Endothelial cell of umbilical vein (primary cell): ENCODE data around the gene COL9A3. TPM values are rescaled to one million over a fixed set of nuclear protein-coding genes. Genes with fewer than 3 reads are reported as not detected.

Experiments
- BruUV-seq: library from RNA; stranded (reverse); fragments of 400-500 nt; replicated peaks from 2 replicates; lab custom pipeline; 2021; lab: Mats Ljungman, UMichigan
- CTCF ChIA-PET: fragments of 300-600, 350-600 bp; sonication (Branson Sonifier 250); formaldehyde crosslinking; loops from one replicate; lab custom pipeline; 2021; ENCODE audit warnings: antibody characterized with exemption, inconsistent platforms; lab: Charles Lee
- POLR2A ChIA-PET: fragments of 300-600, 350-600 bp; sonication (Branson Sonifier 250); formaldehyde crosslinking; loops from one replicate; lab custom pipeline; 2021; ENCODE audit warnings: antibody characterized with exemption, inconsistent platforms; lab: Charles Lee
- DNase-seq: peaks from one replicate; pipeline ENCODE4 v3.0.0-alpha.2; 2011; ENCODE audit warnings: low read depth, low spot score
- FAIRE-seq: peaks from 2 replicates; lab custom pipeline; 2011; peaks lifted over from hg19 to GRCh38; lab: Jason Lieb, UNC
- H2AFZ ChIP-seq: 2 replicates; pipeline ENCODE4 v1.6.0; 2012; ENCODE audit warnings: low read depth, low read length, control low read depth, inconsistent platforms
- H3K27ac ChIP-seq: 2 replicates; pipeline ENCODE4 v1.5.1; 2011; ENCODE audit warnings: low read depth, mild to moderate bottlenecking, control low read depth, low read length, moderate library complexity; ENCODE audit not compliant: insufficient read depth
- H3K27me3 ChIP-seq, 2 experiments: 2 replicates each; pipeline versions ENCODE4 v1.6.0 to v1.6.1; 2011; ENCODE audit warnings: low read length in 2 of 2, mixed read lengths in 1 of 2; ENCODE audit not compliant: control insufficient read depth in 2 of 2, insufficient read depth in 2 of 2
- H3K36me3 ChIP-seq, 2 experiments: 2 replicates in 1 of 2; 3 replicates in 1 of 2; pipeline ENCODE4 v1.5.1; 2011; ENCODE audit warnings: low read length in 2 of 2, mild to moderate bottlenecking in 1 of 2, moderate library complexity in 1 of 2; ENCODE audit not compliant: control insufficient read depth in 2 of 2, insufficient read depth in 2 of 2; ENCODE audit errors: extremely low read depth in 1 of 2
- H3K4me1 ChIP-seq: 3 replicates; pipeline ENCODE4 v1.5.1; 2011; ENCODE audit warnings: mild to moderate bottlenecking, low read length; ENCODE audit not compliant: control insufficient read depth, insufficient read depth; ENCODE audit errors: extremely low read depth
- H3K4me2 ChIP-seq: 2 replicates; pipeline ENCODE4 v1.6.1; 2011; ENCODE audit warnings: low read length, control low read depth, mixed read lengths; ENCODE audit not compliant: insufficient read depth
- H3K4me3 ChIP-seq, 3 experiments: fragments of 200-600 bp in 1 of 3; sonication (generic), shearing (Covaris generic) in 1 of 3; replicated peaks in 1 of 3; 2 replicates each; pipeline ENCODE4 v1.5.1; 2011 to 2016; ENCODE audit warnings: control low read depth in 3 of 3, low read length in 3 of 3, mild to moderate bottlenecking in 2 of 3, inconsistent platforms in 1 of 3, low read depth in 1 of 3, moderate library complexity in 1 of 3; ENCODE audit not compliant: insufficient read depth in 1 of 3
- H3K79me2 ChIP-seq: 2 replicates; pipeline ENCODE4 v1.6.0; 2012; ENCODE audit warnings: low read length, inconsistent platforms; ENCODE audit not compliant: control insufficient read depth, insufficient read depth
- H3K9ac ChIP-seq: replicated peaks from 2 replicates; pipeline ENCODE3; 2011; ENCODE audit warnings: low read length, control low read depth; ENCODE audit not compliant: insufficient read depth; ENCODE audit errors: extremely low read depth
- H3K9me1 ChIP-seq: replicated peaks from 3 replicates; pipeline ENCODE4 v1.6.0; 2011; ENCODE audit warnings: mild to moderate bottlenecking, low read length; ENCODE audit not compliant: control insufficient read depth, insufficient read depth; ENCODE audit errors: extremely low read depth
- H3K9me3 ChIP-seq: replicated peaks from 2 replicates; pipeline ENCODE4 v1.5.1; 2012; ENCODE audit warnings: low read length, inconsistent platforms; ENCODE audit not compliant: control insufficient read depth, insufficient read depth
- H4K20me1 ChIP-seq: replicated peaks from 2 replicates; pipeline ENCODE3; 2011; ENCODE audit warnings: mild to moderate bottlenecking, low read length; ENCODE audit not compliant: control insufficient read depth, insufficient read depth; ENCODE audit errors: extremely low read depth
- EZH2 ChIP-seq: IDR thresholded peaks from 2 replicates; pipeline ENCODE4 v1.6.1; 2012; ENCODE audit warnings: borderline replicate concordance, low read depth, mild to moderate bottlenecking, moderate library complexity, low read length, inconsistent platforms; ENCODE audit not compliant: severe bottlenecking
- FOS ChIP-seq: IDR thresholded peaks from 2 replicates; pipeline ENCODE4 v1.6.1; 2011; ENCODE audit warnings: mild to moderate bottlenecking, low read length, moderate library complexity, borderline replicate concordance; ENCODE audit not compliant: insufficient read depth
- GATA2 ChIP-seq: IDR thresholded peaks from 2 replicates; pipeline ENCODE4 v1.7.0; 2011; ENCODE audit warnings: low read depth, mild to moderate bottlenecking, moderate library complexity, mixed read lengths, low read length; ENCODE audit not compliant: insufficient read length, insufficient read depth
- JUN ChIP-seq: IDR thresholded peaks from 2 replicates; pipeline ENCODE4 v1.6.1; 2011; ENCODE audit warnings: borderline replicate concordance, low read depth; ENCODE audit not compliant: insufficient read length, insufficient read depth
- MYC ChIP-seq: IDR thresholded peaks from one replicate; pipeline ENCODE4 v1.6.1; 2011; ENCODE audit warnings: mild to moderate bottlenecking, low read depth, low read length
- POLR2A ChIP-seq: IDR thresholded peaks from 2 replicates; pipeline ENCODE4 v1.6.1; 2012; ENCODE audit warnings: low read depth, mild to moderate bottlenecking, control low read depth, low read length
- POLR2AphosphoS5 ChIP-seq: IDR thresholded peaks from 2 replicates; pipeline ENCODE4 v1.6.1; 2012; ENCODE audit warnings: low read depth, mild to moderate bottlenecking, control low read depth, low read length, moderate library complexity; ENCODE audit not compliant: insufficient read depth
- dilution Hi-C: fragments of 300-500 bp; cut with MboI; formaldehyde crosslinking; loops from one replicate; pipeline ENCODE4 v1.15.0; 2019; ENCODE audit warnings: low sequenced_read_pairs; ENCODE audit not compliant: extremely low pct_ligation_motif_present
- intact Hi-C: fragments of 100-400 bp; cut with micrococcal nuclease; formaldehyde crosslinking; loops from one replicate; pipeline ENCODE4 v1.10.0; 2022
- polyA plus RNA-seq, 4 experiments: library from polyadenylated mRNA; depleted of rRNA in 3 of 4; stranded (reverse) in 3 of 4; unstranded in 1 of 4; fragments of >200 nt; gene quantifications; 2 replicates each; pipeline versions ENCODE4 v1.2.1 to v1.2.3, GENCODE V29; 2011 to 2012; ENCODE audit warnings: missing spikeins in 1 of 4
- total RNA-seq: library from RNA; stranded (reverse); gene quantifications from 2 replicates; pipeline ENCODE4 v1.2.3, GENCODE V29; 2021
- TF ChIP-seq, protein P1 (sequence below): IDR thresholded peaks from 2 replicates; pipeline ENCODE4 v1.6.1; 2011; ENCODE audit not compliant: insufficient read depth, insufficient read length
- TF ChIP-seq, protein P2 (sequence below), 2 donors: IDR thresholded peaks; 1 replicate in 1 of 2; 2 replicates in 1 of 2; pipeline ENCODE4 v1.5.1; 2011; ENCODE audit warnings: low read length in 2 of 2, mild to moderate bottlenecking in 2 of 2, moderate library complexity in 2 of 2, control low read depth in 1 of 2, inconsistent platforms in 1 of 2, low read depth in 1 of 2; ENCODE audit not compliant: insufficient read depth in 1 of 2; ENCODE audit errors: extremely low read depth in 1 of 2

The COL9A3 gene
- total and polyA plus RNA-seq, 2 donors (not counting 3 experiments of a cell fraction or from before 2014, with no cell fraction given), result 0.46 to 0.60 TPM

DNA sequence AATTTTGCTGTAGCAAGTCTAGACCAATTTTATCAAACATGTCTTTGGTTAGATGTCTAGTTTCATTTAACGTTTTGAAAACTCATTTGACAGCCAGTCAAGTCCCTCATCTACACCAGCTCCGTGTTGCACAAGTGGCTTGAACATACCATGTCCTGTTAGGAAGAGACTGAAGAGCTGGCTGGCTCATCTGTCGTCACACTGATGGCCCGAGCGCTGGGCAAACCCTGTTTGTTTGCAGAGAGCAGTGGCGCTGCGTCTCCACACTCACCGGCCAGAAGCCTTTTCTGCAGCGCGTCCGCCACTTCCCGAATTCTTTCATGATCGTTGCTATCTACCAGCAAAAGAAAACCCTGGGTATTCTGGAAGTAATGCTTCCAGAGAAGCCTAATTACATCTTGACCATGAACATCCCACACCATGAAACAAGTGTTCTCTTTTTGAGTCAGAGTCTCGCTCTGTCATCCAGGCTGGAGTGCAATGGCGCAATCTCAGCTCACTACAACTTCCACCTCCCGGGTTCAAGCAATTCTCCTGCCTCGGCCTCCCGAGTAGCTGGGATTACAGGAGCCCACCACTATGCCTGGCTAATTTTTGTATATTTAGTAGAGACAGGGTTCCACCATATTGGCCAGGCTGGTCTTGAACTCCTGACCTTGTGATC is 55.5 kb downstream of the COL9A3 start:
- FAIRE-seq (no peak), DNase-seq (no peak)
- no peak for TF ChIP-seq POLR2A
- TF ChIP-seq POLR2AphosphoS5, result no peak
- TF ChIP-seq FOS, result no peak
- TF ChIP-seq, protein P1, sequence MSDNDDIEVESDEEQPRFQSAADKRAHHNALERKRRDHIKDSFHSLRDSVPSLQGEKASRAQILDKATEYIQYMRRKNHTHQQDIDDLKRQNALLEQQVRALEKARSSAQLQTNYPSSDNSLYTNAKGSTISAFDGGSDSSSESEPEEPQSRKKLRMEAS, result no peak
- no peak for TF ChIP-seq GATA2
- Histone ChIP-seq H3K4me3 (no peak overlapping the region), H3K36me3 (no peaks in the 10 kb centered on the region), H3K27ac (no peak overlapping the region), H4K20me1 (no peaks in the 10 kb centered on the region), H3K9me1 (no peaks in the 10 kb centered on the region), H3K4me1 (peaks cover 5% of the 10 kb centered on the region), H3K4me2 (no peak overlapping the region), H3K9ac (no peak overlapping the region), H2AFZ (no peak overlapping the region), H3K9me3 (no peaks in the 10 kb centered on the region), H3K27me3 (no peaks in the 10 kb centered on the region), H3K79me2 (no peaks in the 10 kb centered on the region)
- intact Hi-C loops, result no loop called here
- dilution Hi-C loops, result no loop called here
- POLR2A ChIA-PET, result interaction anchor here (0.7 kb wide), 1 partner anchor 35 kb away, joined by 3 read pairs; no protein-coding TSS in a partner anchor
- CTCF ChIA-PET, result interaction anchor here (1.4 to 4.8 kb wide), 4 partner anchors 11 to 137 kb away, joined by 4 to 38 read pairs (median 10); partner anchors contain the start of gene TCFL5
- no TSS peak for BruUV-seq

DNA sequence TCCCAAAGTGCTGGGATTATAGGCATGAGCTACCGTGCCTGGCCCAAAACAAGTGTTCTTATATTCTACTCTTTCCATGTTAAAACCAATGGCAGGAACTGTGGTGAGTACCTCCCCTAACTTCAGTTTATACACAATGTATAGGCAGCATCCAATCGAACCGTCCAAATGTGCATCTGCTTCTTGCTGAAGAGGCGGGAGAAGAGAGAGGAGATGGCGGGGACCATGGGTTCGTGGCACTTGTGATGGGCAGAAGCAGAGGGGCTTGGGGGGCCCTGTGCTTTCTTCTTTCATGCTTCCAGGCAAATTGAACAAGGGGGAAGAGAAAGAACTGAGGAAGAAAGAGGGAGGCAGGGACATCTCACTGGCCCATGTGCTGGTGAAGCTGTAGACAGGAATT is 56.0 kb downstream of the COL9A3 start:
- Histone ChIP-seq H4K20me1 (no peaks in the 10 kb centered on the region), H3K4me2 (no peak overlapping the region), H3K4me1 (peaks cover 7% of the 10 kb centered on the region), H3K27ac (no peak overlapping the region), H2AFZ (no peak overlapping the region), H3K9ac (no peak overlapping the region), H3K79me2 (no peaks in the 10 kb centered on the region), H3K36me3 (no peaks in the 10 kb centered on the region), H3K27me3 (no peaks in the 10 kb centered on the region), H3K4me3 (no peak overlapping the region), H3K9me3 (no peaks in the 10 kb centered on the region), H3K9me1 (no peaks in the 10 kb centered on the region)
- FAIRE-seq (no peak), DNase-seq (no peak)
- dilution Hi-C loops (no loop called here), intact Hi-C loops (loop anchor here (1.0 kb wide), 1 partner anchor 136 kb away; no protein-coding TSS in a partner anchor)
- TF ChIP-seq, protein P1, result no peak
- TF ChIP-seq FOS (no peak), POLR2A (no peak), EZH2 (no peak), POLR2AphosphoS5 (no peak), GATA2 (no peak), MYC (no peak), JUN (no peak)
- TF ChIP-seq, protein P2, sequence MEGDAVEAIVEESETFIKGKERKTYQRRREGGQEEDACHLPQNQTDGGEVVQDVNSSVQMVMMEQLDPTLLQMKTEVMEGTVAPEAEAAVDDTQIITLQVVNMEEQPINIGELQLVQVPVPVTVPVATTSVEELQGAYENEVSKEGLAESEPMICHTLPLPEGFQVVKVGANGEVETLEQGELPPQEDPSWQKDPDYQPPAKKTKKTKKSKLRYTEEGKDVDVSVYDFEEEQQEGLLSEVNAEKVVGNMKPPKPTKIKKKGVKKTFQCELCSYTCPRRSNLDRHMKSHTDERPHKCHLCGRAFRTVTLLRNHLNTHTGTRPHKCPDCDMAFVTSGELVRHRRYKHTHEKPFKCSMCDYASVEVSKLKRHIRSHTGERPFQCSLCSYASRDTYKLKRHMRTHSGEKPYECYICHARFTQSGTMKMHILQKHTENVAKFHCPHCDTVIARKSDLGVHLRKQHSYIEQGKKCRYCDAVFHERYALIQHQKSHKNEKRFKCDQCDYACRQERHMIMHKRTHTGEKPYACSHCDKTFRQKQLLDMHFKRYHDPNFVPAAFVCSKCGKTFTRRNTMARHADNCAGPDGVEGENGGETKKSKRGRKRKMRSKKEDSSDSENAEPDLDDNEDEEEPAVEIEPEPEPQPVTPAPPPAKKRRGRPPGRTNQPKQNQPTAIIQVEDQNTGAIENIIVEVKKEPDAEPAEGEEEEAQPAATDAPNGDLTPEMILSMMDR (IDR thresholded peaks at IDR 0.05; ENCODE audit: extremely low read depth in 1 of 2, insufficient read depth in 1 of 2, low read depth in 1 of 2, low read length in 2 of 2), result no peak
- ChIA-PET CTCF (interaction anchor here (1.2 to 4.9 kb wide), 6 partner anchors 11 to 136 kb away, joined by 3 to 38 read pairs (median 10); partner anchors contain the start of gene TCFL5), POLR2A (no interaction called here)
- BruUV-seq, result no TSS peak
